Measurements from ENCODE around the gene PDGFC.

Gene PDGFC

GRCh38 chr4:156950948-156951347 lies 20.7 kb downstream of the PDGFC start:
- CTCF ChIA-PET = no interaction called here
- TF ChIP-seq CTBP1 (IDR thresholded peaks at IDR 0.05; ENCODE audit: borderline replicate concordance) (peak; percentile 34; the same call in 1 of the 2 replicates), ZNF384 (IDR thresholded peaks at IDR 0.05) (no peak), ARNT (IDR thresholded peaks at IDR 0.05) (peak; percentile 98), L3MBTL2 (conservative IDR thresholded peaks at IDR 0.05) (no peak), BHLHE40 (IDR thresholded peaks at IDR 0.05; ENCODE audit: borderline replicate concordance) (no peak)
- DNase-seq (ENCODE audit: extremely low spot score) = no peak
- POLR2A ChIA-PET = no interaction called here

GRCh38 chr4:156950090-156950489 lies 21.5 kb downstream of the PDGFC start:
- TF ChIP-seq LEF1 (IDR thresholded peaks at IDR 0.05; ENCODE audit: borderline replicate concordance) (no peak), ARNT (IDR thresholded peaks at IDR 0.05) (no peak), FOXA1 (IDR thresholded peaks at IDR 0.05) (no peak), FOXM1 (IDR thresholded peaks at IDR 0.05; ENCODE audit: borderline replicate concordance) (no peak), ZNF384 (IDR thresholded peaks at IDR 0.05) (no peak)
- ChIA-PET CTCF (interaction anchor here (0.9 to 2.2 kb wide), 3 partner anchors 11 to 30 kb away, joined by 3 to 14 read pairs (median 3); no protein-coding TSS in a partner anchor), POLR2A (no interaction called here)
- no peak for DNase-seq (ENCODE audit: extremely low spot score)

GRCh38 chr4:156949373-156949814 lies 22.2 kb downstream of the PDGFC start:
- no peak for DNase-seq (ENCODE audit: extremely low spot score)
- POLR2A ChIA-PET = no interaction called here
- CTCF ChIA-PET = interaction anchor here (0.9 to 2.2 kb wide), 2 partner anchors 20 to 29 kb away, joined by 3 to 14 read pairs; no protein-coding TSS in a partner anchor
- TF ChIP-seq FOXA1 (IDR thresholded peaks at IDR 0.05) (no peak), ELF4 (IDR thresholded peaks at IDR 0.05) (no peak), L3MBTL2 (conservative IDR thresholded peaks at IDR 0.05) (no peak), SP1 (IDR thresholded peaks at IDR 0.05) (no peak), ARNT (IDR thresholded peaks at IDR 0.05) (no peak)

GRCh38 chr4:156948738-156949137 lies 22.9 kb downstream of the PDGFC start:
- peak; percentile 39 for DNase-seq (ENCODE audit: extremely low spot score)
- POLR2A ChIA-PET = no interaction called here
- CTCF ChIA-PET = interaction anchor here (2.2 kb wide), 1 partner anchor 21 kb away, joined by 14 read pairs; no protein-coding TSS in a partner anchor
- no peak for TF ChIP-seq SUZ12 (IDR thresholded peaks at IDR 0.05)
- TF ChIP-seq FOXA1 (IDR thresholded peaks at IDR 0.05) = no peak
- TF ChIP-seq L3MBTL2 (conservative IDR thresholded peaks at IDR 0.05) = no peak
- peak; percentile 65 for TF ChIP-seq PKNOX1 (IDR thresholded peaks at IDR 0.05)

GRCh38 chr4:156948133-156948532 lies 23.5 kb downstream of the PDGFC start:
- ChIA-PET POLR2A (no interaction called here), CTCF (interaction anchor here (2.2 kb wide), 1 partner anchor 22 kb away, joined by 14 read pairs; no protein-coding TSS in a partner anchor)
- TF ChIP-seq PKNOX1 (IDR thresholded peaks at IDR 0.05) (no peak), CTBP1 (IDR thresholded peaks at IDR 0.05; ENCODE audit: borderline replicate concordance) (no peak), ELF4 (IDR thresholded peaks at IDR 0.05) (no peak), BHLHE40 (IDR thresholded peaks at IDR 0.05; ENCODE audit: borderline replicate concordance) (no peak), L3MBTL2 (conservative IDR thresholded peaks at IDR 0.05) (no peak), FOXA1 (IDR thresholded peaks at IDR 0.05) (no peak), FOXK2 (IDR thresholded peaks at IDR 0.05) (no peak), ARNT (IDR thresholded peaks at IDR 0.05) (no peak), SP1 (IDR thresholded peaks at IDR 0.05) (no peak), FOXM1 (IDR thresholded peaks at IDR 0.05; ENCODE audit: borderline replicate concordance) (no peak), LEF1 (IDR thresholded peaks at IDR 0.05; ENCODE audit: borderline replicate concordance) (no peak), TARDBP (IDR thresholded peaks at IDR 0.05) (no peak), HDGF (IDR thresholded peaks at IDR 0.05; ENCODE audit: borderline replicate concordance) (no peak), SUZ12 (IDR thresholded peaks at IDR 0.05) (no peak)
- DNase-seq (ENCODE audit: extremely low spot score) = no peak

GRCh38 chr4:156946516-156947424 lies 24.8 kb downstream of the PDGFC start:
- CTCF ChIA-PET = interaction anchor here (0.7 to 0.8 kb wide), 2 partner anchors 68 to 266 kb away, joined by 3 to 4 read pairs; no protein-coding TSS in a partner anchor
- DNase-seq (ENCODE audit: extremely low spot score) = no peak
- POLR2A ChIA-PET = no interaction called here
- TF ChIP-seq NFRKB (IDR thresholded peaks at IDR 0.05) (no peak), SUZ12 (IDR thresholded peaks at IDR 0.05) (no peak), ELF4 (IDR thresholded peaks at IDR 0.05) (no peak), ZNF384 (IDR thresholded peaks at IDR 0.05) (no peak), LEF1 (IDR thresholded peaks at IDR 0.05; ENCODE audit: borderline replicate concordance) (no peak), TARDBP (IDR thresholded peaks at IDR 0.05) (no peak), CTBP1 (IDR thresholded peaks at IDR 0.05; ENCODE audit: borderline replicate concordance) (no peak; the same call in 1 of the 2 replicates), SP1 (IDR thresholded peaks at IDR 0.05) (no peak), HDGF (IDR thresholded peaks at IDR 0.05; ENCODE audit: borderline replicate concordance) (no peak), PKNOX1 (IDR thresholded peaks at IDR 0.05) (no peak), ARNT (IDR thresholded peaks at IDR 0.05) (no peak), BHLHE40 (IDR thresholded peaks at IDR 0.05; ENCODE audit: borderline replicate concordance) (no peak), L3MBTL2 (conservative IDR thresholded peaks at IDR 0.05) (no peak)

Data from HEK293T (cell line).